H9 (cell line): ENCODE measurements around the gene PCDHA4. TPM values are rescaled to one million over a fixed set of nuclear protein-coding genes. Genes with fewer than 3 reads are reported as not detected.

Experiments used
- DNase-seq: peaks from one replicate; pipeline ENCODE4 v3.0.0-alpha.2; 2017
- H2AFZ ChIP-seq: one replicate; pipeline ENCODE4 v1.6.1; 2013; ENCODE audit warnings: mild to moderate bottlenecking, low read length, control low read depth, moderate library complexity
- H2AK5ac ChIP-seq: 2 replicates; pipeline ENCODE4 v1.6.1; 2013; ENCODE audit warnings: low read length, control low read depth, mixed read lengths; ENCODE audit not compliant: insufficient read length
- H2BK120ac ChIP-seq: one replicate; pipeline ENCODE4 v1.6.1; 2013; ENCODE audit warnings: low read depth, mild to moderate bottlenecking, low read length, control low read depth, inconsistent platforms; ENCODE audit not compliant: poor library complexity, severe bottlenecking
- H2BK12ac ChIP-seq: 2 replicates; pipeline ENCODE4 v1.6.1; 2013; ENCODE audit warnings: low read length, control low read depth, mixed read lengths, low read depth; ENCODE audit not compliant: insufficient read length
- H2BK15ac ChIP-seq: 2 replicates; pipeline ENCODE4 v1.6.1; 2013; ENCODE audit warnings: low read depth, low read length, control low read depth
- H2BK20ac ChIP-seq: one replicate; pipeline ENCODE4 v1.6.1; 2013; ENCODE audit warnings: low read depth, mild to moderate bottlenecking, low read length, control low read depth, inconsistent platforms; ENCODE audit not compliant: poor library complexity, severe bottlenecking
- H2BK5ac ChIP-seq: 2 replicates; pipeline ENCODE4 v1.6.1; 2013; ENCODE audit warnings: low read length, control low read depth, mixed read lengths; ENCODE audit not compliant: insufficient read length
- H3K14ac ChIP-seq: 2 replicates; pipeline ENCODE4 v1.6.1; 2013; ENCODE audit warnings: low read length, control low read depth; ENCODE audit not compliant: insufficient read depth
- H3K18ac ChIP-seq: 2 replicates; pipeline ENCODE4 v1.6.1; 2013; ENCODE audit warnings: low read depth, mild to moderate bottlenecking, mixed read lengths, low read length, control low read depth; ENCODE audit not compliant: insufficient read length
- H3K23ac ChIP-seq: 2 replicates; pipeline ENCODE4 v1.6.1; 2013; ENCODE audit warnings: low read length, control low read depth, mixed read lengths, low read depth; ENCODE audit not compliant: insufficient read length
- H3K23me2 ChIP-seq: 2 replicates; pipeline ENCODE4 v1.6.1; 2013; ENCODE audit warnings: low read depth, mild to moderate bottlenecking, mixed read lengths, low read length, control low read depth; ENCODE audit not compliant: insufficient read length, poor library complexity, severe bottlenecking
- H3K27ac ChIP-seq: 2 replicates; pipeline ENCODE4 v1.5.1; 2013; ENCODE audit warnings: low read length, control low read depth, mixed read lengths, low read depth; ENCODE audit not compliant: insufficient read length
- H3K27me3 ChIP-seq: 2 replicates; pipeline ENCODE4 v1.6.1; 2013; ENCODE audit warnings: low read length, control low read depth, inconsistent platforms; ENCODE audit not compliant: insufficient read depth
- H3K4ac ChIP-seq: 2 replicates; pipeline ENCODE4 v1.6.1; 2013; ENCODE audit warnings: low read depth, mild to moderate bottlenecking, control low read depth, inconsistent platforms, low read length, moderate library complexity
- H3K4me1 ChIP-seq: 2 replicates; pipeline ENCODE4 v1.6.1; 2013; ENCODE audit warnings: low read length, control low read depth, inconsistent platforms; ENCODE audit not compliant: insufficient read depth
- H3K4me2 ChIP-seq: 2 replicates; pipeline ENCODE4 v1.6.1; 2013; ENCODE audit warnings: low read length, control low read depth, mixed read lengths; ENCODE audit not compliant: insufficient read length, insufficient read depth
- H3K56ac ChIP-seq: 2 replicates; pipeline ENCODE4 v1.6.1; 2013; ENCODE audit warnings: low read depth, mild to moderate bottlenecking, mixed read lengths, low read length, control low read depth; ENCODE audit not compliant: insufficient read length
- H3K79me1 ChIP-seq: 2 replicates; pipeline ENCODE4 v1.6.1; 2013; ENCODE audit warnings: low read depth, mild to moderate bottlenecking, moderate library complexity, low read length, control low read depth, inconsistent platforms; ENCODE audit not compliant: insufficient read depth, poor library complexity, severe bottlenecking
- H3K79me2 ChIP-seq: 2 replicates; pipeline ENCODE4 v1.6.1; 2013; ENCODE audit warnings: low read length, control low read depth, inconsistent platforms; ENCODE audit not compliant: insufficient read depth
- H3K9ac ChIP-seq: 2 replicates; pipeline ENCODE4 v1.6.1; 2013; ENCODE audit warnings: low read length, control low read depth, mixed read lengths; ENCODE audit not compliant: insufficient read length; ENCODE audit errors: extremely low read depth
- H3K9me3 ChIP-seq: one replicate; pipeline ENCODE4 v1.6.1; 2013; ENCODE audit warnings: low read depth, low read length, inconsistent platforms; ENCODE audit not compliant: control insufficient read depth
- H3T11ph ChIP-seq: one replicate; pipeline ENCODE4 v1.6.1; 2013; ENCODE audit warnings: mild to moderate bottlenecking, low read length, control low read depth, inconsistent platforms
- H4K20me1 ChIP-seq: one replicate; pipeline ENCODE4 v1.6.1; 2013; ENCODE audit not compliant: control insufficient read depth, insufficient read length, insufficient read depth
- H4K5ac ChIP-seq: 2 replicates; pipeline ENCODE4 v1.6.1; 2013; ENCODE audit warnings: low read depth, mild to moderate bottlenecking, mixed read lengths, low read length, control low read depth; ENCODE audit not compliant: insufficient read length
- H4K8ac ChIP-seq: replicated peaks from 2 replicates; pipeline ENCODE4 v1.6.1; 2013; ENCODE audit warnings: low read length, control low read depth, mixed read lengths, low read depth; ENCODE audit not compliant: insufficient read length
- H4K91ac ChIP-seq: 2 replicates; pipeline ENCODE4 v1.6.1; 2013; ENCODE audit warnings: low read depth, mild to moderate bottlenecking, moderate library complexity, mixed read lengths, low read length, control low read depth; ENCODE audit not compliant: insufficient read length
- H3K27ac Mint-ChIP-seq, 3 experiments: 2 replicates in 2 of 3; 3 replicates in 1 of 3; pipeline ENCODE4 v1.8.0; 2020 to 2021; ENCODE audit warnings: mixed read lengths in 3 of 3, mild to moderate bottlenecking in 1 of 3, moderate library complexity in 1 of 3
- H3K27me3 Mint-ChIP-seq: 2 replicates; pipeline ENCODE4 v1.8.0; 2021; ENCODE audit warnings: low read depth, mild to moderate bottlenecking, moderate library complexity, mixed read lengths
- H3K36me3 Mint-ChIP-seq, 3 experiments: 2 replicates in 2 of 3; 3 replicates in 1 of 3; pipeline ENCODE4 v1.8.0; 2020 to 2021; ENCODE audit warnings: low read depth in 3 of 3, mixed read lengths in 3 of 3; ENCODE audit not compliant: insufficient read depth in 1 of 3
- H3K4me1 Mint-ChIP-seq, 2 experiments: 2 replicates each; pipeline ENCODE4 v1.8.0; 2020; ENCODE audit warnings: mixed read lengths in 2 of 2
- H3K4me3 Mint-ChIP-seq, 2 experiments: 2 replicates in 1 of 2; 3 replicates in 1 of 2; pipeline ENCODE4 v1.8.0; 2020 to 2021; ENCODE audit warnings: mild to moderate bottlenecking in 2 of 2, mixed read lengths in 2 of 2, moderate library complexity in 1 of 2
- H3K9me3 Mint-ChIP-seq, 2 experiments: 2 replicates in 1 of 2; 3 replicates in 1 of 2; pipeline ENCODE4 v1.8.0; 2020; ENCODE audit warnings: mild to moderate bottlenecking in 2 of 2, mixed read lengths in 2 of 2, moderate library complexity in 1 of 2
- WGBS: extraction: QIAGEN DNeasy Blood & Tissue Kit; methylation state at CpG from one replicate; pipeline ENCODE4 v1.1.7; 2013; ENCODE audit warnings: missing lambda C conversion rate, low lambda C conversion rate, mixed read lengths; ENCODE audit not compliant: insufficient read length; ENCODE audit errors: extremely low coverage; 5-methylcytosine and 5-hydroxymethylcytosine counted together
- total RNA-seq: library from RNA; stranded (reverse); gene quantifications from 2 replicates; pipeline ENCODE4 v1.2.1, GENCODE V29; 2021
- TF ChIP-seq, protein P1 (sequence below): fragments of 200-600 bp; sonication (generic); conservative IDR thresholded peaks from 3 replicates; pipeline ENCODE4 v1.8.0; 2021; ENCODE audit warnings: antibody characterized with exemption, mild to moderate bottlenecking

The PCDHA4 gene
- total RNA-seq, 1 experiment from 2014 or later, result 3.5 TPM

DNA sequence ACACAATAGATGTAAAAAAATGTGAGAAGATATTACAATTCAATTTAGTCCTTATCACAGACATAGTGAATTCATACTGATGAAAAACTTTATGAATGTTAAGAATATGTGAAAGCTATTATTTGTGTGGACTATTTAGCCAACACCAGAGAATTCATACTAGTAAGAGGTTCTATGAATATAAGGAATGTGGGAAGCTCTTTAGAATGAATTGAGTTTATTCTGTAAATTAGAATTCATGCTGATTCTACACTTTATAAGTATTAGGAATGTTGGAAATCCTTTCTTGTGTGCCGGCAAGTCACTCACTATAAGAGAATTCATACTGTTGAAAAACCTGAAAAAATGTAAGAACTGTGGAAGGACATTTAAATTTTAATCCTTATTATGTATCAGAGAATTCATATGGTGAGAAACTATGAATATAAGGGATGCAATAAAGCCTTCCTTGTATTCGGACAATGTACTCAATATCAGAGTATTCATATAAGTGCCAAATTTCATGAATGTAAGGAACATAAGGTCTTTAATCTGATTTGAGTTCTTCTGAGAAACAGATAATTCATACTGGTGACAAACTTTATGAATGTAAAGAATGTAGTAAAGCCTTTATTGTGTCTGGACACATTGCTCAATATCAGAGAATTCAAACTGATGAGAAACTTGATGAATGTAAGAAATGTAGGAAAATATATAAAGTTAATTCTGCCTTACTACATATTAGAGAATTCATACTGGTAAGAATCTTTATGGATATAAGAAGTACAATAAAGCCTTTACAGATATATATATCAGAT, 42.5 kb upstream of the PCDHA4 start:
- Histone ChIP-seq H3K23ac (no peak overlapping the region), H2BK20ac (no peak overlapping the region), H3K23me2 (no peaks in the 10 kb centered on the region), H3K14ac (no peak overlapping the region), H3K4me2 (no peak overlapping the region), H3K27me3 (no peaks in the 10 kb centered on the region), H2BK120ac (no peak overlapping the region), H4K20me1 (no peaks in the 10 kb centered on the region), H3K4me1 (no peaks in the 10 kb centered on the region), H3K27ac (no peak overlapping the region), H3K79me1 (no peaks in the 10 kb centered on the region), H2BK5ac (no peak overlapping the region), H2AK5ac (no peak overlapping the region), H2AFZ (no peak overlapping the region), H3K56ac (no peak overlapping the region), H3K18ac (no peak overlapping the region), H3K9me3 (peaks cover 51% of the 10 kb centered on the region), H3K79me2 (no peaks in the 10 kb centered on the region), H4K5ac (no peak overlapping the region), H2BK12ac (no peak overlapping the region), H3K9ac (no peak overlapping the region), H2BK15ac (no peak overlapping the region), H4K91ac (no peak overlapping the region), H4K8ac (no peak overlapping the region), H3K4ac (no peak overlapping the region), H3T11ph (no peak overlapping the region)
- peaks cover 10 to 42% (median 14%) of the 10 kb centered on the region in 3 experiments for H3K36me3 Mint-ChIP-seq
- TF ChIP-seq, protein P1, sequence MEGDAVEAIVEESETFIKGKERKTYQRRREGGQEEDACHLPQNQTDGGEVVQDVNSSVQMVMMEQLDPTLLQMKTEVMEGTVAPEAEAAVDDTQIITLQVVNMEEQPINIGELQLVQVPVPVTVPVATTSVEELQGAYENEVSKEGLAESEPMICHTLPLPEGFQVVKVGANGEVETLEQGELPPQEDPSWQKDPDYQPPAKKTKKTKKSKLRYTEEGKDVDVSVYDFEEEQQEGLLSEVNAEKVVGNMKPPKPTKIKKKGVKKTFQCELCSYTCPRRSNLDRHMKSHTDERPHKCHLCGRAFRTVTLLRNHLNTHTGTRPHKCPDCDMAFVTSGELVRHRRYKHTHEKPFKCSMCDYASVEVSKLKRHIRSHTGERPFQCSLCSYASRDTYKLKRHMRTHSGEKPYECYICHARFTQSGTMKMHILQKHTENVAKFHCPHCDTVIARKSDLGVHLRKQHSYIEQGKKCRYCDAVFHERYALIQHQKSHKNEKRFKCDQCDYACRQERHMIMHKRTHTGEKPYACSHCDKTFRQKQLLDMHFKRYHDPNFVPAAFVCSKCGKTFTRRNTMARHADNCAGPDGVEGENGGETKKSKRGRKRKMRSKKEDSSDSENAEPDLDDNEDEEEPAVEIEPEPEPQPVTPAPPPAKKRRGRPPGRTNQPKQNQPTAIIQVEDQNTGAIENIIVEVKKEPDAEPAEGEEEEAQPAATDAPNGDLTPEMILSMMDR, result no peak
- H3K9me3 Mint-ChIP-seq, result peaks cover 74 to 85% of the 10 kb centered on the region in 2 experiments
- no peak for DNase-seq
- H3K4me1 Mint-ChIP-seq, result no peaks in the 10 kb centered on the region
- H3K4me3 Mint-ChIP-seq, result no peak overlapping the region
- H3K27me3 Mint-ChIP-seq, result peaks cover 7% of the 10 kb centered on the region
- H3K27ac Mint-ChIP-seq, result no peak overlapping the region
- no CpG with 5 or more reads among the region's 2 CpGs for WGBS
